Measurements from ENCODE around the gene ARSD. TPM values are rescaled to one million over a fixed set of nuclear protein-coding genes. Genes with fewer than 3 reads are reported as not detected.

The ARSD gene
- total RNA-seq, 1 donor from 2014 or later: 8.0 TPM

GRCh38 chrX:2962381-2962780 is 33.2 kb upstream of the ARSD start:
- CTCF ChIA-PET: no interaction called here
- H3K4me3 Mint-ChIP-seq: no peak overlapping the region
- POLR2A ChIA-PET: no interaction called here

GRCh38 chrX:2960861-2961515 is 31.8 kb upstream of the ARSD start:
- Mint-ChIP-seq H3K27me3 (no peaks in the 10 kb centered on the region), H3K36me3 (ENCODE audit: low read depth) (no peaks in the 10 kb centered on the region), H3K9me3 (no peaks in the 10 kb centered on the region), H3K27ac (no peak overlapping the region), H3K4me3 (no peak overlapping the region), H3K4me1 (no peaks in the 10 kb centered on the region)
- TF ChIP-seq, protein P1, sequence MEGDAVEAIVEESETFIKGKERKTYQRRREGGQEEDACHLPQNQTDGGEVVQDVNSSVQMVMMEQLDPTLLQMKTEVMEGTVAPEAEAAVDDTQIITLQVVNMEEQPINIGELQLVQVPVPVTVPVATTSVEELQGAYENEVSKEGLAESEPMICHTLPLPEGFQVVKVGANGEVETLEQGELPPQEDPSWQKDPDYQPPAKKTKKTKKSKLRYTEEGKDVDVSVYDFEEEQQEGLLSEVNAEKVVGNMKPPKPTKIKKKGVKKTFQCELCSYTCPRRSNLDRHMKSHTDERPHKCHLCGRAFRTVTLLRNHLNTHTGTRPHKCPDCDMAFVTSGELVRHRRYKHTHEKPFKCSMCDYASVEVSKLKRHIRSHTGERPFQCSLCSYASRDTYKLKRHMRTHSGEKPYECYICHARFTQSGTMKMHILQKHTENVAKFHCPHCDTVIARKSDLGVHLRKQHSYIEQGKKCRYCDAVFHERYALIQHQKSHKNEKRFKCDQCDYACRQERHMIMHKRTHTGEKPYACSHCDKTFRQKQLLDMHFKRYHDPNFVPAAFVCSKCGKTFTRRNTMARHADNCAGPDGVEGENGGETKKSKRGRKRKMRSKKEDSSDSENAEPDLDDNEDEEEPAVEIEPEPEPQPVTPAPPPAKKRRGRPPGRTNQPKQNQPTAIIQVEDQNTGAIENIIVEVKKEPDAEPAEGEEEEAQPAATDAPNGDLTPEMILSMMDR (IDR thresholded peaks at IDR 0.05): no peak
- CTCF ChIA-PET: no interaction called here
- POLR2A ChIA-PET: no interaction called here
- intact Hi-C loops (cut with micrococcal nuclease): no loop called here
- no peak for ATAC-seq (ENCODE audit: low read depth)
- no peak for DNase-seq

More at GRCh38 chrX:2962381-2962780, 33.2 kb upstream of the ARSD start:
- H3K27me3 Mint-ChIP-seq: no peaks in the 10 kb centered on the region
- H3K36me3 Mint-ChIP-seq (ENCODE audit: low read depth): no peaks in the 10 kb centered on the region
- no peaks in the 10 kb centered on the region for H3K9me3 Mint-ChIP-seq
- DNase-seq: no peak
- H3K4me1 Mint-ChIP-seq: no peaks in the 10 kb centered on the region
- ATAC-seq (ENCODE audit: low read depth): no peak
- TF ChIP-seq, protein P1 (IDR thresholded peaks at IDR 0.05): no peak
- H3K27ac Mint-ChIP-seq: no peak overlapping the region
- intact Hi-C loops (cut with micrococcal nuclease): no loop called here

DNA sequence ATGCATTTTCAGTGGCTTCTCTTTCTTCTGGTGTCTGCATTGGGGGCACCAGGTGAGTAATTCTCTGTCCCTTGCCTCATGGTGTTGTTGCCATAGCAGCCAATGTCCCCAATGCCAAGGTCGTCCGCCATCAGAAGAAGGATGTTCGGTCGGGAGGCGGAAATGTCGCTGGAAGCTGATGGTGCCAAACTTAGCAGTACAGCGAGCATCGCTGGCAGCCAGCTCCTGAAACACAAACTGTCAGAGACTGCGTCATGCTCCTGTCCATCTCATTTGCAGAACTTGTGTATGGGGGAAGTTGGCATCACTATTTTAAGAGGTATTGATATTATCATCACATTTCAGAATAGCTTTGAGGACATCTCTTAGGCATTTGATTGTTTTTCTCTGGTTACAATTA is 29.1 kb upstream of the ARSD start:
- H3K27me3 Mint-ChIP-seq: no peaks in the 10 kb centered on the region
- H3K4me1 Mint-ChIP-seq: no peaks in the 10 kb centered on the region
- intact Hi-C loops (cut with micrococcal nuclease): no loop called here
- DNase-seq: no peak
- TF ChIP-seq, protein P1 (IDR thresholded peaks at IDR 0.05): no peak
- H3K4me3 Mint-ChIP-seq: no peak overlapping the region
- no peak overlapping the region for H3K27ac Mint-ChIP-seq
- ChIA-PET CTCF (no interaction called here), POLR2A (no interaction called here)
- no peaks in the 10 kb centered on the region for H3K9me3 Mint-ChIP-seq
- ATAC-seq (ENCODE audit: low read depth): no peak
- no peaks in the 10 kb centered on the region for H3K36me3 Mint-ChIP-seq (ENCODE audit: low read depth)

- Mint-ChIP-seq H3K27me3 (no peaks in the 10 kb centered on the region), H3K36me3 (ENCODE audit: low read depth) (no peaks in the 10 kb centered on the region), H3K27ac (no peak overlapping the region), H3K4me3 (no peak overlapping the region), H3K9me3 (no peaks in the 10 kb centered on the region), H3K4me1 (no peaks in the 10 kb centered on the region)
- ATAC-seq (ENCODE audit: low read depth) (no peak), DNase-seq (no peak)
- intact Hi-C loops (cut with micrococcal nuclease): no loop called here
- POLR2A ChIA-PET: no interaction called here
- CTCF ChIA-PET: no interaction called here
- TF ChIP-seq, protein P1 (IDR thresholded peaks at IDR 0.05): no peak
Measured at GRCh38 chrX:2955838-2956237, 26.7 kb upstream of the ARSD start.

- no peaks in the 10 kb centered on the region for H3K4me1 Mint-ChIP-seq
- TF ChIP-seq, protein P1 (IDR thresholded peaks at IDR 0.05): no peak
- ChIA-PET POLR2A (no interaction called here), CTCF (no interaction called here)
- no peak overlapping the region for H3K27ac Mint-ChIP-seq
- no peak overlapping the region for H3K4me3 Mint-ChIP-seq
- DNase-seq (no peak), ATAC-seq (ENCODE audit: low read depth) (no peak)
- no peaks in the 10 kb centered on the region for H3K27me3 Mint-ChIP-seq
- H3K36me3 Mint-ChIP-seq (ENCODE audit: low read depth): no peaks in the 10 kb centered on the region
- H3K9me3 Mint-ChIP-seq: no peaks in the 10 kb centered on the region
- intact Hi-C loops (cut with micrococcal nuclease): no loop called here
Measured at GRCh38 chrX:2955281-2955680, 26.1 kb upstream of the ARSD start.

All from activated B cell treated with CpG ODN at 0.5 μM for 24 hours (primary cell).